22Rv1 (cell line): ENCODE data around the gene SLC35A5.

Experiments
- H3K27ac ChIP-seq: fragments of 450-650 bp; 2 replicates; pipeline ENCODE4 v1.5.1; 2017
- CTCF ChIP-seq: fragments of 450-650 bp; IDR thresholded peaks from 2 replicates; pipeline ENCODE4 v1.5.1; 2017; ENCODE audit warnings: mild to moderate bottlenecking
- ZFX ChIP-seq: fragments of 450-650 bp; IDR thresholded peaks from 2 replicates; pipeline ENCODE4 v1.6.1; 2017; ENCODE audit warnings: antibody characterized with exemption, borderline replicate concordance

The SLC35A5 gene

DNA sequence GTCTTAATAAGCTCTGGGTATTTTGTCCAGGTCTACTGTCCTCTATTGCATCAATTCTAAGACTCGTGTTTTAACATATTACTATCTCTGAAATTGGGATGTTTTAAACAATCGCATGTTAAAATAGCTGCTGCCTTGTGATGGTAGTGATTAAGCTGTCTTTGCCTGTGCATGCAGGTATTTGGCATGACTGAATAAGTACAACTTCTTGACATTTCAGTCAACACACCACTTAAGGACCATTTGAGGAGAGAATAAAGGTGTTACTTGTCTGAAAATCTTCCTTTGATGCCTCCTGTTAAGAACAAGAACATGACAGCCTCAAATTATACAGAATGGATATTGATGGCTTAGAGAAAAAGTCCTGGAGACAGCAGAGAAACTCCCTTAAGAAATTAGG, 33.0 kb downstream of the SLC35A5 start:
- no peak for TF ChIP-seq ZFX
- no peak for TF ChIP-seq CTCF

GRCh38 chr3:112597945-112598344, 36.1 kb downstream of the SLC35A5 start:
- TF ChIP-seq CTCF (no peak), ZFX (no peak)
- no peak overlapping the region for H3K27ac ChIP-seq

More for the DNA sequence above, 33.0 kb downstream of the SLC35A5 start:
- H3K27ac ChIP-seq = no peak overlapping the region

- TF ChIP-seq ZFX = no peak
- no peak for TF ChIP-seq CTCF
- no peak overlapping the region for H3K27ac ChIP-seq
These were observed 36.9 kb downstream of the SLC35A5 start for GRCh38 chr3:112598731-112599130.

- TF ChIP-seq ZFX = no peak
- no peak for TF ChIP-seq CTCF
- H3K27ac ChIP-seq = no peak overlapping the region
These were observed 40.5 kb downstream of the SLC35A5 start for GRCh38 chr3:112602217-112602838.

DNA sequence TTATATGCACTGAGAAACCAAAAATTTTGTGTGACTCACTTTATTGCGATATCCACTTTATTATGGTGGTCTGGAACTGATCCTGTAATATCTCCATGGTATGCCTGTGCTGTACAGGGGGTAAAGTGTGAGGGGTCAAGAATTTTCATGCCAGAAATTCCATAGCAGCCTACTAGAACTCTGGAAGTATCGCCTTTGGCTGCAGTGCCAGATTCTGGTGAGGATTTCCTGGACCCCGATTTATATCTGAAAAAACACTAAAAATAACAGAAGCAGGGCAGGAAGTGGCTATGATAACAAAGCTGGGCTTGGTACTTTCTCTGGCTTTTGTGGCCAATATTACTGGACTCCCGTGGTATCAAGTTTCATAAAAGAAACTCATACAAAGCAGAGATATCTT, 42.7 kb downstream of the SLC35A5 start:
- no peak overlapping the region for H3K27ac ChIP-seq
- no peak for TF ChIP-seq ZFX
- no peak for TF ChIP-seq CTCF

DNA sequence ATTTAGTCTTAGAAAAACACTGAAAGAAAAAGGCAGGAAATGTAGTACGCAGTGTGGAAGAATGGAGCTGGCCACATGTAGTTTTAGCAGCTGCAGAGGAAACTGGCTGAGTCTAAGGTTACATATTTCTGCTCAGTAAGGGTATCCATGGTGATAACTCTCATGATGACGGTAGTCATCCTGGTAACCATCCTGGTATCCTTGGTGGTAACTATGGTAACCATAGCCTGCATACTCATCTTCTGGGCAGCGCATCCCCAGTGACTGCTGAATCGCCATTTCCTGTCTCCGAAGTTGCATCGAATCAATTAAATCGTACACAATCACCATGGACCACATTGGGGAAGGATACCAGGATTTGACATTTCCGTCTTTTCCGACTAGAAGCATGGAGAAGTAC, 43.4 kb downstream of the SLC35A5 start:
- H3K27ac ChIP-seq = no peak overlapping the region
- TF ChIP-seq ZFX (no peak), CTCF (no peak)

DNA sequence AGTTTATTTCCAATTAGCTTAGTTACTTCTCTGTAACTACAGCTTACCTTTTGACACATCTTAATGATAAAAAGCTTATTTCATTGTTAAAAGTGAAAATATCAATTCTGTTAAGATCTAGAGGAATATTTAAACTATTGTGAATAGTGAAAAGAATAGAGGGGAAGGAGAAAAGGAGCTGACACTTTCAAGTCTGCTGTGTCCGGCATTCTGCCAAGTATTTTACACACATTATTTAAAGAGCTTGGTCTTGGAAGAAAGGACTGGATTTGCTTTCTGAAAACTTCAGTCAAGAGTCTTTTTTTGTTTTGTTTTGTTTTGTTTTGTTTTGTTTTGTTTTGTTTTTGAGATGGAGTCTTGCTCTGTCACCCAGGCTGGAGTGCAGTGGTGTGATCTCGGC, 44.3 kb downstream of the SLC35A5 start:
- no peak overlapping the region for H3K27ac ChIP-seq
- no peak for TF ChIP-seq CTCF
- no peak for TF ChIP-seq ZFX
